GM20000 (cell line): Measurements from ENCODE around the gene TMEM51.

ENCODE experiments used
- DNase-seq: peaks from one replicate; pipeline ENCODE4 v3.0.0; 2012; ENCODE audit warnings: low spot score
- CTCF ChIP-seq: IDR thresholded peaks from 2 replicates; pipeline ENCODE4 v1.5.1; 2012; ENCODE audit warnings: mild to moderate bottlenecking, control low read depth; ENCODE audit errors: extremely low read depth, missing control alignments

TMEM51 gene

GRCh38 chr1:15206418-15207030 is 53.0 kb downstream of the TMEM51 start:
- TF ChIP-seq CTCF, result no peak
- no peak for DNase-seq

GRCh38 chr1:15207031-15207828 is 53.7 kb downstream of the TMEM51 start:
- DNase-seq, result no peak
- no peak for TF ChIP-seq CTCF

GRCh38 chr1:15207829-15208429 is 54.4 kb downstream of the TMEM51 start:
- DNase-seq, result no peak
- TF ChIP-seq CTCF, result no peak

GRCh38 chr1:15210651-15211375 is 57.3 kb downstream of the TMEM51 start:
- no peak for DNase-seq

GRCh38 chr1:15211424-15211823 is 57.9 kb downstream of the TMEM51 start:
- no peak for TF ChIP-seq CTCF
- DNase-seq, result no peak

More at GRCh38 chr1:15210651-15211375, 57.3 kb downstream of the TMEM51 start:
- no peak for TF ChIP-seq CTCF

GRCh38 chr1:15212216-15212953 is 58.8 kb downstream of the TMEM51 start:
- DNase-seq, result no peak

More at GRCh38 chr1:15212216-15212953, 58.8 kb downstream of the TMEM51 start:
- TF ChIP-seq CTCF, result no peak
